Mesodermal cell (in vitro differentiated cells): ENCODE results near the gene OPA3.
A peak's percentile ranks its signal among the peaks of the same experiment; 100 is the strongest.

Source experiments
- H3K27ac ChIP-seq: 2 replicates; pipeline ENCODE4 v1.7.0; 2013; ENCODE audit warnings: mild to moderate bottlenecking, low read depth, low read length, moderate library complexity; ENCODE audit not compliant: severe bottlenecking
- H3K36me3 ChIP-seq: 2 replicates; pipeline ENCODE4 v1.7.1; 2013; ENCODE audit warnings: mild to moderate bottlenecking, low read length, moderate library complexity; ENCODE audit not compliant: control insufficient read depth, insufficient read depth
- H3K4me1 ChIP-seq: one replicate; pipeline ENCODE4 v1.7.1; 2013; ENCODE audit warnings: mild to moderate bottlenecking, low read length; ENCODE audit not compliant: insufficient read depth, control insufficient read depth, poor library complexity, severe bottlenecking
- H3K4me3 ChIP-seq: 2 replicates; pipeline ENCODE4 v1.7.0; 2013; ENCODE audit warnings: low read length, control low read depth, mild to moderate bottlenecking; ENCODE audit not compliant: insufficient read depth, poor library complexity, severe bottlenecking; ENCODE audit errors: extremely low read depth
- H3K9me3 ChIP-seq: 2 replicates; pipeline ENCODE4 v1.7.1; 2013; ENCODE audit warnings: mild to moderate bottlenecking, low read length, moderate library complexity; ENCODE audit not compliant: control insufficient read depth
- WGBS, 2 experiments: methylation state at CpG; one replicate each; pipeline ENCODE4 v1.1.5; 2013; ENCODE audit warnings: missing lambda C conversion rate in 2 of 2; ENCODE audit not compliant: insufficient coverage in 2 of 2; 5-methylcytosine and 5-hydroxymethylcytosine counted together

Gene OPA3

DNA sequence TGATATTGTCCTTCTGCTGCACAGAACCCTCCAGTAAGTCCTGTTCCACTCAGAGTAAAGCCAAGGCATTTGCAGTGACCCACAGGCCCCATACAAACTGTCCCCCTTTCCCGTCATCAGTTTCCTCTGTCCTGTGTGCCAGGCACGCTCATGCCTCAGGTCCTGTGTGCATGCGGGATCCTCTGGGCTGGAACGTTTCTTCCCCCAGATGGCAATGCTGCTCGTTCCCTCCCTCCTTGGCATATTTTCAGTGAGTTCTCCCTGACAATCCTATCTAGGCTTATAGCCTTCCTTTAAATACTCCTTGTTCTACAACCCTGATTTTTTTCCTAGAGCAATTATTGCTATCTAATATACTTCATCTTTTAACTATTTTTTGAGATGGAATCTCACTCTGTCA, 5.7 kb downstream of the OPA3 start:
- Histone ChIP-seq H3K9me3 (no peaks in the 10 kb centered on the region), H3K4me1 (peaks cover 24% of the 10 kb centered on the region), H3K4me3 (no peak overlapping the region), H3K36me3 (no peaks in the 10 kb centered on the region), H3K27ac (no peak overlapping the region)
- WGBS, 2 experiments: 95 to 96% methylated on average over 5 of the region's 5 CpGs

DNA sequence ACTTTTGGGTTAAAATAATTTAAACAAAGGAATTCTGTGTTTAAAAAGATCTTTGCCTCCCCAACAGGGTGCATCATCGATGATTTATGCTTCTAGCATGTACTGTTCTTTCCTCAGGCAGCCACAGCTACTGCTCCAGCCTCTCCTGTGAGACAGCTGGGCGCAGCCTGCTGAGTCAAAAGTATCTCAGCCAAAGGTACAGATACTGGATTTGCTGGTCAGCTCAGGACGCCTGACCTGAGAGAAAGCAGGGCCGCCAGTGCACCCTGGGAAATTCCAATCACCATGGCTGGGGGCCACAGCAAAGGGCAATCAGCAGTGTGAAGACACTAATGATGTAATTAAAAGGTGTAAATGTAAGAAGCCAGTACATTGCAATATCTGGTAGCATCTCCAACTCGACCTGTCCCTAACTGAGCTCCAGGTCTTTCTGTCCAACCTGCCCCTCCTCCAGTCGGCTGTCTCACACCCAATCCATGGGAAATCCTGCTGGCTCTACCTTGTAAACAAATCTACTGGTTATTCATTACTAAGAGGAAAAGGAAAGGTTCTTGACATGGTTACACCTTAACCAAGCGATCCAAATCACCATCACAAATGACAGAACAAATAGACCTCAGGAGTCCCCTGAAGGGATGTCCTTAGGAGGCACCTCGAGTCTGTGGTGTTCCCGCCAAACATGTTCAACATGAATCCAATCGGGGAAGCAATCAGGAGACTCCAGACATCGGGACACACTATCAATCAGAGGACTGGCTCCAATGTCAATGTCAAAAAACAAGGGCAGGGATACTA, 7.3 kb downstream of the OPA3 start:
- Histone ChIP-seq H3K4me3 (no peak overlapping the region), H3K27ac (peak overlapping the region; percentile 85), H3K4me1 (peaks cover 24% of the 10 kb centered on the region), H3K36me3 (no peaks in the 10 kb centered on the region), H3K9me3 (no peaks in the 10 kb centered on the region)
- WGBS, 2 experiments: 61 to 66% methylated on average over 10 to 11 of the region's 11 CpGs

DNA sequence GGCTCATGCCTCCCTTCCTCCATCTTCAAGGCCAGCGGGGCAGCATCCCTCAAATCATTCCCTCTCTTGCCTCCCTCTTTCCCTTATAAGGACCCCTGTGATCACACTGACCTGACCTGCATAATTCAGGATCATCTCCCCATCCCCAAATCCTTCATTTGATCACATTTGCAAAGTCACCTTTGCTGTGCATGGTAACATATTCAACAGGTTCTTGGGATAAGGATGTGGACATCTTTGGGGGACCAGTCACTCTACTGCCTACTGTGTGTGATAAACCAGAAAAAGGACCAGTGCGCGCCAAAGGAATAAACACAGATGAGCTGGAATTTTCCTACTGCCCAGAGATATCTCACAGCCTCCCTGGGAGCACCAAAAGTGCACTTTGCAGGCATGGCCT, 7.9 kb downstream of the OPA3 start:
- Histone ChIP-seq H3K27ac (peak overlapping the region; percentile 85), H3K36me3 (peaks cover 2% of the 10 kb centered on the region), H3K4me3 (no peak overlapping the region), H3K9me3 (no peaks in the 10 kb centered on the region), H3K4me1 (peaks cover 24% of the 10 kb centered on the region)
- 96 to 97% methylated on average over 3 of the region's 3 CpGs for WGBS, 2 experiments

DNA sequence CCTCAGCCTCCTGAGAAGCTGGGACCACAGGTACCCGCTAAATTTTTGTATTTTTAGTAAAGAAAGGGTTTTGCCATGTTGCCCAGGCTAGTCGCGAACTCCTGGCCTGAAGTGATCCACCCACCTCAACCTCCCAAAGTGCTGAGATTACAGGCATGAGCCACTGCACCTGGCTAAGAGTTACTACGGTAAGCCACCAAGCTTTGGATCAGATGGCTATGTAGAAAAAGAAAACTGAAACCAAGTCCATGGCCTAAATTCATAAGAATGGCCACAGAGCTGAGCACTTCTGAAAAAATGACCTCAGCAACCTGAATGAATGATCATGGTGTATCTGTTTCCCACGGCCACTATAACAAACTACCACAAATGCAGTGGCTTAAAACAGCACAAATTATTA, 9.4 kb downstream of the OPA3 start:
- Histone ChIP-seq H3K9me3 (no peaks in the 10 kb centered on the region), H3K4me3 (no peak overlapping the region), H3K27ac (no peak overlapping the region), H3K36me3 (peaks cover 3% of the 10 kb centered on the region), H3K4me1 (peaks cover 24% of the 10 kb centered on the region)
- WGBS, 2 experiments: 95 to 97% methylated on average over 3 to 5 of the region's 5 CpGs

DNA sequence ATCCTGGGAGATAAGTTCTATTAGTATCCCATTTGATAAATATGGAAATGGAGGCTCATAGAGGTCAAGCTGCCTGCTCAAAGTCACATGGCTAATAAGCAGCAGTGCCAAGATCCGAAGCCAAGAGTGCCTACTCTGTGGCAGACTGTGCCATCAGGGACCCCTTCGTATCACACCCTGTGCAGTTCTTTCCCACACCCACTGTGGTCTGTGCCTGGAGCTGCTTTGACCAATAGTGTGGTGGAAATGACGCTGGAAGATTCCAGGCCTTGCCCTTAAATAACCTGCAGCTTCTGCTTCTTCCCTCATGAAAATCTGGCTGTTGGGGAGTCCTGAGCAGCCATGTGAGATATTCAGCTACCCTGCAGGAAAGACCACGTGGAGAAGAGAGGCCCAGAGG, 10.1 kb downstream of the OPA3 start:
- Histone ChIP-seq H3K36me3 (peaks cover 3% of the 10 kb centered on the region), H3K4me1 (peaks cover 24% of the 10 kb centered on the region), H3K4me3 (no peak overlapping the region), H3K27ac (no peak overlapping the region), H3K9me3 (no peaks in the 10 kb centered on the region)
- 83 to 95% methylated on average over 4 of the region's 4 CpGs for WGBS, 2 experiments

DNA sequence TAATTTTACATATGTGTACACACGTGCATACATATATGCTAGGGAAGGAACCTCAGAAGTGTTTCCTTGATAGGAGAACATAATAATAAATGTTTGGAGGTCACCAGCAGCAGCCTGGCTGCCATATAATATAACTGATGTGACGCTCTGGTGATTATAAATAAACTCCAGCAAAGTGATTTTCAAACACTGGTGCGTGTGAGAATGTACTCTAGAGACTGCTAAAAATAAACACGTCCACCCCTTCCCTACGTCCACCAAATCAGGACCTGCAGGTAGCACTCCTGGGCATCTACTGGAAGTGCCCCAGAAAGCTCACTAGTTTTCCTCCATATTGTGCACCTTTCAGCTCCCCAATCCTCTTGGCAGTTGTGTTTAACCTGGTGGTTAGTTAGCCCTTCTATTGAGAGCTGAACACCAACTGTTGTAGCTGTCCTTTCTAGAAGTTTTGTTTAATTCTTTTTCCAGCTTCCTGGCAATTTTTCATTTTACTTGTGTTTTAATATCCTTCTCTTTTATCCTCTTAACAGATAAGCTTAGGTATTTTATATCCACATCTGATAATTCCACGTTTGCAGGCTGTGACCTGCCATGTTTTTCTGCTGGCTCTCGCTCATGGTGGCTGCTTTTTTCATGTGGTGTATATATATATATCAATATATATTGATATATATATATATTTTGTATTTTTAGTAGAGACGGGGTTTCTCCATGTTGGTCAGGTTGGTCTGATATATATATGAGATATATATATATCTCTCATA, 13.0 kb downstream of the OPA3 start:
- Histone ChIP-seq H3K4me1 (peaks cover 4% of the 10 kb centered on the region), H3K9me3 (no peaks in the 10 kb centered on the region), H3K36me3 (peaks cover 3% of the 10 kb centered on the region), H3K4me3 (no peak overlapping the region), H3K27ac (no peak overlapping the region)
- WGBS, 2 experiments: 95 to 100% methylated on average over 3 to 5 of the region's 8 CpGs

DNA sequence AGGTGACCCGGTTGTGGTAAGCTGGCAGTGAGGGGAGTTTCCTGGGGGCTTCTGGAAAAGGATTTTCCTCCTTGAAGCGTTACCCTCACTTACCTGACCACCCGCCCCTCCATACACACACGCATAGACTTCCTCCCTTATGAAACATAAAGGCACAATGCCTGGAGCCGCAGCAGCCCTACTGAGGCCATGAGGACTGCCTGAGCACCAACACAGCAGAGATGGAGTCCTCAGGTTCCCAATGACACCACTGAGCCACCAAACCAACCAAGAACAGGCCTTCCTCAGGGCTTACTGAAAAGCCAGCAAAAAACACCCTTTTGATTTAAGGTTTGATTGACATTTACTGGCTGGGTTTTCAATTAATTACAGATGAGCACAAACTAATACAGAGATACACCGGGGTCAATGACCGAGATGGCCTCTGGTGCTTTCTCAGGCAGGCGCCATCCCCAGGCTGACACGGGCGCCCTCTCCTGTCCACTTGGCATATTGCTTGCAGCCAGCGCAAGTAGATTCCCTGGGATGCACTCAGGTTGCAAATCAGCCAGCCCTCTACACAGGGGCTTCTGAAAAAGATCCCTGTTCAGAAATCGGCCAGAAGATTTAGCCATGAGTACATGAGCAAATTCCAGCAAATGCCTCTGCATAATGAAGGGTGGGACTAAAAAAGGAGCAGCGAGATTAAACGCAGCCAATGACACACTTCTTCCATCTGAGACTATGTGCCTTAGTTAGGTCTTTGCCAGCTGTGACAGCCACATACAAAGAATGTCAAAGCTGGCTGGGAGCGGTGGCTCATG, 14.8 kb downstream of the OPA3 start:
- Histone ChIP-seq H3K27ac (no peak overlapping the region), H3K36me3 (peaks cover 3% of the 10 kb centered on the region), H3K9me3 (no peaks in the 10 kb centered on the region), H3K4me3 (no peak overlapping the region), H3K4me1 (no peaks in the 10 kb centered on the region)
- 37 to 48% methylated on average over 9 to 14 of the region's 15 CpGs for WGBS, 2 experiments

DNA sequence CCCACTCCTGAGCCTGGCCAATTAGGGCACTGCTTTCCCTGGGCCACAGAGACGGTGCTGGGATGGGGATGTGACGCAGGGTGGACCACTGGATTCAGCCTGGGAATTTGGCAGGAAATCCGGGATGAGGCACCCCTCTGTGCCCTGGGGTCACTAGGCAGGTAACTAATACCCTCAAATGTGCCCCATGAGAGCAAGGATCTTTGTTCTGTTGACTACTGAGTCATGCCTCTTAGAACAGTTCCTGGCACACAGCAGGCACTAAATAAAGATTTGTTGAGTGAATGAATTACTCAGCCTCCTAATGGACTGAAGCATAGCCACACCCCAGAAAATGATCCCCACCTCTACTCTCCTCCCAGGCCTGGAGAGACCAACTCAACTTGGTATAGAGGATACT, 15.9 kb downstream of the OPA3 start:
- Histone ChIP-seq H3K27ac (no peak overlapping the region), H3K36me3 (peaks cover 3% of the 10 kb centered on the region), H3K4me3 (no peak overlapping the region), H3K9me3 (no peaks in the 10 kb centered on the region), H3K4me1 (no peaks in the 10 kb centered on the region)
- WGBS, 2 experiments: 88 to 91% methylated on average over 3 of the region's 3 CpGs

DNA sequence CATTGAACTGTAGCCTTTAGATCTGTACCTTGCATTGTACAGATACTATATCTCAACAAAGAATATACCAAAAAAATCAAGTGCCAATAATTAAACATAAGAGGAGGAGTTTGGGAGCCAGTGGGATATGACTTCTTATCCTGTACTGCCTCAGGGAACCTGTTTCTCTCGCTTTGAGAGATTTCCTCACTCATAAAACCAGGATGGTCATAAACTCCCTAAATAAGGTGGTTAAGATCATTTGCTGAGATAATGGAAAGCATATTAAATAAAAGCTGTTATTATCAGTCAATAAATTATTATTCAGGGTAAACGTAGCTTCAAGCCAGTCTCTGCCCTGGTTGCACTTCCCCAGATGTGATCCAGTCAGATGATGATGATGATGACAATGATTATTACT, 17.0 kb downstream of the OPA3 start:
- Histone ChIP-seq H3K36me3 (peaks cover 3% of the 10 kb centered on the region), H3K9me3 (no peaks in the 10 kb centered on the region), H3K4me3 (no peak overlapping the region), H3K4me1 (no peaks in the 10 kb centered on the region), H3K27ac (no peak overlapping the region)
- WGBS, 2 experiments: no CpG with 5 or more reads among the region's 2 CpGs

DNA sequence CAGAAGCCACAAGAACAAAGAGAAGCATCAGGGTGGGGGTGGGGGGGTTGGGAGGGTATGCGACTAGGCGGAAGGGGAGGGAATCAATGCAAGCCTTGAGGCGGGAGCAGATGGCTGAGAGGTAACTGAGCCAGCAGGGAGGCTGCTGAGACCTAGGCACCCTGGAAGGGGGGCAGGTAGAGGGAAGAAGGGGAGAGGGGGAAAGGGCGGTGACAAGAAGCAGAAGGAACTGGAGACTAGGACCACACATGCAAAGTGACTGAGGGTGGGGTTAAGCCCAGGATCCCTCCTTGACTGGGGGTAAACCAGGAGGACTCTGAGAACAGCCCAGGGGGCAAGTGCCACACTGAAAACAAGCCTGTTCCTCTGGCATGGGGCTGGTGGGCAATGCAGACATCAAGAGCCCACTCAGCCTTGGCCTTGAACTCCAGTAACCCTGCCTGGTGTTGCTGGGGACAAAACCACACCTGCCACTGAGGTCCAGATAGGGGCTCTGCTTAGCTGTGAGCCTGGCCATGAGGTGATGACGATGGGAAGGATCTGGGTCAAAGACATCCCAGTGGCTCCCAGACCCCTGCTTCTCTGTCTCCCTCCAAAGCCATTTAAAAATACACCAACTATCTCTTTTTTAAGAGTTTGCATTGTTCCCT, 20.3 kb downstream of the OPA3 start:
- H3K4me1 ChIP-seq: no peaks in the 10 kb centered on the region
- 46 to 51% methylated on average over 3 to 5 of the region's 5 CpGs for WGBS, 2 experiments
- H3K27ac ChIP-seq: no peak overlapping the region
- H3K9me3 ChIP-seq: no peaks in the 10 kb centered on the region
- H3K36me3 ChIP-seq: no peaks in the 10 kb centered on the region
- H3K4me3 ChIP-seq: no peak overlapping the region
